WTC11 (cell line): ENCODE measurements around the gene RNF182. TPM values are rescaled to one million over a fixed set of nuclear protein-coding genes. Genes with fewer than 3 reads are reported as not detected.
A peak's percentile ranks its signal among the peaks of the same experiment; 100 is the strongest.

Source experiments
- ATAC-seq: fragments of 200-7000 bp; cut with Tn5 transposase; 2 replicates; pipeline ENCODE4 v1.10.0; 2021; ENCODE audit warnings: mild to moderate bottlenecking, moderate library complexity
- CTCF ChIA-PET: fragments of 300-600 bp; sonication (Branson Sonifier 250); formaldehyde crosslinking; loops from one replicate; lab custom pipeline; 2021; ENCODE audit warnings: antibody characterized with exemption; lab: Charles Lee
- POLR2A ChIA-PET: fragments of 350-600 bp; sonication (Branson Sonifier 250); formaldehyde crosslinking; loops from one replicate; lab custom pipeline; 2021; ENCODE audit warnings: antibody characterized with exemption; lab: Charles Lee
- DNase-seq: peaks from one replicate; pipeline ENCODE4 v3.0.0; 2021; ENCODE audit warnings: low spot score
- H3K27ac Mint-ChIP-seq: 2 replicates; pipeline ENCODE4 v1.8.0; 2021; ENCODE audit warnings: mixed read lengths
- H3K27me3 Mint-ChIP-seq: 2 replicates; pipeline ENCODE4 v1.8.0; 2021; ENCODE audit warnings: low read depth, mild to moderate bottlenecking, moderate library complexity, mixed read lengths
- H3K36me3 Mint-ChIP-seq: 2 replicates; pipeline ENCODE4 v1.8.0; 2021; ENCODE audit warnings: mixed read lengths
- H3K4me1 Mint-ChIP-seq: 2 replicates; pipeline ENCODE4 v1.8.0; 2022; ENCODE audit warnings: mixed read lengths
- H3K4me3 Mint-ChIP-seq: 2 replicates; pipeline ENCODE4 v1.8.0; 2021; ENCODE audit warnings: mild to moderate bottlenecking, moderate library complexity, mixed read lengths
- H3K9me3 Mint-ChIP-seq: 2 replicates; pipeline ENCODE4 v1.8.0; 2021; ENCODE audit warnings: mixed read lengths
- ATF2 ChIP-seq: sonication (generic); formaldehyde crosslinking; IDR thresholded peaks from 2 replicates; pipeline ENCODE4 v1.8.1; 2022; ENCODE audit warnings: low read depth, missing genetic modification reagents, borderline replicate concordance
- ATF6 ChIP-seq: sonication (generic); formaldehyde crosslinking; IDR thresholded peaks from 2 replicates; pipeline ENCODE4 v1.8.1; 2023; ENCODE audit warnings: mild to moderate bottlenecking, missing genetic modification reagents
- E2F5 ChIP-seq: sonication (generic); formaldehyde crosslinking; IDR thresholded peaks from 2 replicates; pipeline ENCODE4 v1.8.1; 2022; ENCODE audit warnings: mild to moderate bottlenecking, moderate library complexity, missing genetic modification reagents
- ERG ChIP-seq: fragments of 250-450 bp; sonication (Bioruptor Pico); IDR thresholded peaks from 2 replicates; pipeline ENCODE4 v1.8.0; 2021; ENCODE audit warnings: mild to moderate bottlenecking
- FOXP4 ChIP-seq: sonication (generic); formaldehyde crosslinking; IDR thresholded peaks from 2 replicates; pipeline ENCODE4 v1.8.0; 2022; ENCODE audit warnings: mild to moderate bottlenecking, missing genetic modification reagents
- GRHL2 ChIP-seq: fragments of 250-450 bp; sonication (Bioruptor Pico); IDR thresholded peaks from 2 replicates; pipeline ENCODE4 v1.8.0; 2022; ENCODE audit warnings: mild to moderate bottlenecking, moderate library complexity; ENCODE audit not compliant: insufficient replicate concordance, severe bottlenecking
- KAT7 ChIP-seq: sonication (generic); formaldehyde crosslinking; IDR thresholded peaks from 2 replicates; pipeline ENCODE4 v1.8.1; 2023; ENCODE audit warnings: missing genetic modification reagents, mild to moderate bottlenecking, borderline replicate concordance
- MYBL2 ChIP-seq: sonication (generic); formaldehyde crosslinking; IDR thresholded peaks from 2 replicates; pipeline ENCODE4 v1.8.1; 2023; ENCODE audit warnings: mild to moderate bottlenecking, moderate library complexity, missing genetic modification reagents
- OVOL2 ChIP-seq: fragments of 250-450 bp; sonication (Bioruptor Pico); IDR thresholded peaks from 2 replicates; pipeline ENCODE4 v1.9.0; 2021; ENCODE audit warnings: mild to moderate bottlenecking, borderline replicate concordance
- ZBTB43 ChIP-seq: sonication (generic); formaldehyde crosslinking; IDR thresholded peaks from 2 replicates; pipeline ENCODE4 v1.8.1; 2023; ENCODE audit warnings: mild to moderate bottlenecking, missing genetic modification reagents
- ZNF416 ChIP-seq: fragments of 250-450 bp; sonication (Bioruptor Pico); IDR thresholded peaks from 2 replicates; pipeline ENCODE4 v1.9.0; 2021; ENCODE audit warnings: mild to moderate bottlenecking, inconsistent platforms
- ZNF671 ChIP-seq: fragments of 250-450 bp; sonication (Bioruptor Pico); IDR thresholded peaks from 2 replicates; pipeline ENCODE4 v1.8.0; 2021; ENCODE audit warnings: mild to moderate bottlenecking
- ZSCAN18 ChIP-seq: fragments of 250-450 bp; sonication (Bioruptor Pico); IDR thresholded peaks from 2 replicates; pipeline ENCODE4 v2.1.2; 2022; ENCODE audit warnings: mild to moderate bottlenecking, moderate library complexity
- total RNA-seq: library from RNA; stranded (reverse); gene quantifications from 3 replicates; pipeline ENCODE4 v1.2.3, GENCODE V29; 2021
- TF ChIP-seq, protein P1 (sequence below): sonication (generic); formaldehyde crosslinking; IDR thresholded peaks from 2 replicates; pipeline ENCODE4 v1.8.0; 2022; ENCODE audit warnings: mild to moderate bottlenecking, missing genetic modification reagents
- TF ChIP-seq, protein P2 (sequence below): sonication (generic); formaldehyde crosslinking; IDR thresholded peaks from 2 replicates; pipeline ENCODE4 v1.8.0; 2022; ENCODE audit warnings: missing genetic modification reagents
- TF ChIP-seq, protein P3 (sequence below): sonication (generic); formaldehyde crosslinking; IDR thresholded peaks from 2 replicates; pipeline ENCODE4 v1.8.0; 2023; ENCODE audit warnings: missing genetic modification reagents

The RNF182 gene
- total RNA-seq, 1 experiment from 2014 or later = 6.7 TPM

GRCh38 chr6:13922750-13923149 lies 2.0 kb upstream of the RNF182 start (continued):
- TF ChIP-seq FOXP4 (no peak), MYBL2 (no peak), GRHL2 (CRISPR knock-in tag) (no peak), OVOL2 (CRISPR knock-in tag) (no peak), E2F5 (CRISPR knock-in tag) (no peak), ATF2 (CRISPR knock-in tag) (no peak), ZBTB43 (CRISPR knock-in tag) (no peak)
- TF ChIP-seq, protein P1, sequence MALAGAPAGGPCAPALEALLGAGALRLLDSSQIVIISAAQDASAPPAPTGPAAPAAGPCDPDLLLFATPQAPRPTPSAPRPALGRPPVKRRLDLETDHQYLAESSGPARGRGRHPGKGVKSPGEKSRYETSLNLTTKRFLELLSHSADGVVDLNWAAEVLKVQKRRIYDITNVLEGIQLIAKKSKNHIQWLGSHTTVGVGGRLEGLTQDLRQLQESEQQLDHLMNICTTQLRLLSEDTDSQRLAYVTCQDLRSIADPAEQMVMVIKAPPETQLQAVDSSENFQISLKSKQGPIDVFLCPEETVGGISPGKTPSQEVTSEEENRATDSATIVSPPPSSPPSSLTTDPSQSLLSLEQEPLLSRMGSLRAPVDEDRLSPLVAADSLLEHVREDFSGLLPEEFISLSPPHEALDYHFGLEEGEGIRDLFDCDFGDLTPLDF = no peak

DNA sequence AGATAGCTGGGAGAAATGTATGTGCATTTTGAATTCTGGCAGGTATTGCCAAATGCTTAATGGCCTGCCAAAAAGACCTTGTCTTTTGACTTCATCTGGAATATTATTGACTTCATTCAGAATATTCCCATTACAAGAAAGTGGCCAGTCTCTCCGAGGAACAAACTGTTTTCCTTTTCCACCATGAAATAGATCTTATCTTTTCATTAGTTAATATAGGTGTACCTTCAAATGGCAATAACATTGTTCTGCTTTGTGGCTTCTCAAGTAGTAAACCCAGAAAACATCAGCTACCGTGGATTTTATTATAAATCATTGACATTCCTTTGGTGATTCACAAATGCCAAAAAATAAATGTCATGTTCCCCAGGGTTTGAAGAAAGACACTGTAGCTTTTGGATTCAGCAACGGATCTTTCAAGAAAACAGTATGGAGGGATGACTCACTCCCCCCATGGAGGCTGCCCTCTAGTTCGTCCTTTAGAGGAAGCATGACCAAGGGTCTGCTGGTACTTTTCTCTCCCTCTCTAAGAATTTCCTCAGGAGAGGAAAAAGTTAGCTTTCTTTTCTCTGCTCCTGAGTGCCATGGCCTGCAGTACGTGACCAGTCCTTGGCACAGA lies 1.1 kb upstream of the RNF182 start:
- no peak for ATAC-seq
- Mint-ChIP-seq H3K27ac (no peak overlapping the region; the same call in 1 of the 2 replicates), H3K4me3 (peak overlapping the region; percentile 86), H3K9me3 (no peaks in the 10 kb centered on the region), H3K27me3 (peaks cover 40% of the 10 kb centered on the region), H3K4me1 (peaks cover 36% of the 10 kb centered on the region), H3K36me3 (no peaks in the 10 kb centered on the region)
- no peak for DNase-seq
- POLR2A ChIA-PET = interaction anchor here (1.1 to 1.7 kb wide), 2 partner anchors 10 to 116 kb away, joined by 3 to 15 read pairs; no protein-coding TSS in a partner anchor
- CTCF ChIA-PET = interaction anchor here (0.6 to 4.1 kb wide), 15 partner anchors 8 to 1518 kb away, joined by 3 to 22 read pairs (median 5); no protein-coding TSS in a partner anchor
- TF ChIP-seq ATF2 (CRISPR knock-in tag) = no peak
- no peak for TF ChIP-seq OVOL2 (CRISPR knock-in tag)
- TF ChIP-seq ERG = no peak
- no peak for TF ChIP-seq KAT7 (CRISPR knock-in tag)
- TF ChIP-seq ATF6 = no peak
- no peak for TF ChIP-seq ZNF671
- TF ChIP-seq ZSCAN18 (CRISPR knock-in tag) = no peak
- TF ChIP-seq ZNF416 (CRISPR knock-in tag) = no peak
- TF ChIP-seq, protein P2, sequence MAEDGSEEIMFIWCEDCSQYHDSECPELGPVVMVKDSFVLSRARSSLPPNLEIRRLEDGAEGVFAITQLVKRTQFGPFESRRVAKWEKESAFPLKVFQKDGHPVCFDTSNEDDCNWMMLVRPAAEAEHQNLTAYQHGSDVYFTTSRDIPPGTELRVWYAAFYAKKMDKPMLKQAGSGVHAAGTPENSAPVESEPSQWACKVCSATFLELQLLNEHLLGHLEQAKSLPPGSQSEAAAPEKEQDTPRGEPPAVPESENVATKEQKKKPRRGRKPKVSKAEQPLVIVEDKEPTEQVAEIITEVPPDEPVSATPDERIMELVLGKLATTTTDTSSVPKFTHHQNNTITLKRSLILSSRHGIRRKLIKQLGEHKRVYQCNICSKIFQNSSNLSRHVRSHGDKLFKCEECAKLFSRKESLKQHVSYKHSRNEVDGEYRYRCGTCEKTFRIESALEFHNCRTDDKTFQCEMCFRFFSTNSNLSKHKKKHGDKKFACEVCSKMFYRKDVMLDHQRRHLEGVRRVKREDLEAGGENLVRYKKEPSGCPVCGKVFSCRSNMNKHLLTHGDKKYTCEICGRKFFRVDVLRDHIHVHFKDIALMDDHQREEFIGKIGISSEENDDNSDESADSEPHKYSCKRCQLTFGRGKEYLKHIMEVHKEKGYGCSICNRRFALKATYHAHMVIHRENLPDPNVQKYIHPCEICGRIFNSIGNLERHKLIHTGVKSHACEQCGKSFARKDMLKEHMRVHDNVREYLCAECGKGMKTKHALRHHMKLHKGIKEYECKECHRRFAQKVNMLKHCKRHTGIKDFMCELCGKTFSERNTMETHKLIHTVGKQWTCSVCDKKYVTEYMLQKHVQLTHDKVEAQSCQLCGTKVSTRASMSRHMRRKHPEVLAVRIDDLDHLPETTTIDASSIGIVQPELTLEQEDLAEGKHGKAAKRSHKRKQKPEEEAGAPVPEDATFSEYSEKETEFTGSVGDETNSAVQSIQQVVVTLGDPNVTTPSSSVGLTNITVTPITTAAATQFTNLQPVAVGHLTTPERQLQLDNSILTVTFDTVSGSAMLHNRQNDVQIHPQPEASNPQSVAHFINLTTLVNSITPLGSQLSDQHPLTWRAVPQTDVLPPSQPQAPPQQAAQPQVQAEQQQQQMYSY (CRISPR knock-in tag) = no peak
- TF ChIP-seq, protein P3, sequence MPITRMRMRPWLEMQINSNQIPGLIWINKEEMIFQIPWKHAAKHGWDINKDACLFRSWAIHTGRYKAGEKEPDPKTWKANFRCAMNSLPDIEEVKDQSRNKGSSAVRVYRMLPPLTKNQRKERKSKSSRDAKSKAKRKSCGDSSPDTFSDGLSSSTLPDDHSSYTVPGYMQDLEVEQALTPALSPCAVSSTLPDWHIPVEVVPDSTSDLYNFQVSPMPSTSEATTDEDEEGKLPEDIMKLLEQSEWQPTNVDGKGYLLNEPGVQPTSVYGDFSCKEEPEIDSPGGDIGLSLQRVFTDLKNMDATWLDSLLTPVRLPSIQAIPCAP = no peak
